Measurements from ENCODE around the gene BAIAP2L2. TPM values are rescaled to one million over a fixed set of nuclear protein-coding genes. Genes with fewer than 3 reads are reported as not detected.
"Not testable (repeated sequence)": the region's sequence is repeated elsewhere in the genome, so short reads cannot be mapped to it uniquely, and the experiment has no call there.

BAIAP2L2 gene, protein sequence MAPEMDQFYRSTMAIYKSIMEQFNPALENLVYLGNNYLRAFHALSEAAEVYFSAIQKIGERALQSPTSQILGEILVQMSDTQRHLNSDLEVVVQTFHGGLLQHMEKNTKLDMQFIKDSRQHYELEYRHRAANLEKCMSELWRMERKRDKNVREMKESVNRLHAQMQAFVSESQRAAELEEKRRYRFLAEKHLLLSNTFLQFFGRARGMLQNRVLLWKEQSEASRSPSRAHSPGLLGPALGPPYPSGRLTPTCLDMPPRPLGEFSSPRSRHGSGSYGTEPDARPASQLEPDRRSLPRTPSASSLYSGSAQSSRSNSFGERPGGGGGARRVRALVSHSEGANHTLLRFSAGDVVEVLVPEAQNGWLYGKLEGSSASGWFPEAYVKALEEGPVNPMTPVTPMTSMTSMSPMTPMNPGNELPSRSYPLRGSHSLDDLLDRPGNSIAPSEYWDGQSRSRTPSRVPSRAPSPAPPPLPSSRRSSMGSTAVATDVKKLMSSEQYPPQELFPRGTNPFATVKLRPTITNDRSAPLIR
- total RNA-seq, result 0.34 and 0.64 TPM in 2 replicates

DNA sequence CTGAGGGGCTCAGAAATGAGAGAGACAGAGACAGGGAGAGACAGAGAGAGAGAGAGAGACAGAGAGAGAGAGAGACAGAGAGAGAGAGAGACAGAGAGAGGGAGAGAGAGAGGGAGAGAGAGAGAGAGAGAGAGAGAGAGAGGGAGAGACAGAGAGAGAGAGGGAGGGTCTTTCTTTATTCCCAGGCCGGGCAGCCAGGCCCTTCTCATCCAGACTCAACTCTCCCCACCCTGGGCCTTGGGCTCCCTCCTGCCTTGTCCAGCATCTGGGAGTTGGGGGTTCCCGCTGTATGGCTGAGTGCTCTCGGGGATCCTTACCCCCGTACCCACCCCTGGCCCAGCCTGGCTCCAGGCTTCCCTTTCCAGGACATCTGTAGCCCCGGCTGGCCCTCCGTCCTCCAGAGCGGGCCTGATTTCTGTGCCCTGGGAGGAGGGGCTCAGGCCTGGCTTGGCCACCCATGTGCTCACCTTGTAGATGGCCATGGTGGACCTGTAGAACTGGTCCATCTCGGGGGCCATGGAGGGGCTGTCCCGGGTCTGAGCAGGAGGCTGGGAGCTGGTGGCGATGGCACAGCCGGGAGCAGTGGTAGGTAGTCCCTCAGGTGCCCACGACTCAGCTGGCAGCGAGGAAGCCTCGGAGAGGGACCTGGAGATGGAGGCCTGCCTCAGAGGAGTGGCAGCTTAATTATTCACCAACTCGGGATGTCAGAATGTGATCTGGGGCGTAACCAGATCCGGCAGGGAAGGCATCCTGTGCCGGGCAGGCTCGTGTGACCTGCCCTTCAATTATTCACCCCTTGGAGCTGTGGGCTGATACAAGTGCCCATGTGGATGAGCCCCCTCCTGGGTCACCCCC, at the start of gene BAIAP2L2:
Gene BAIAP2L2 (minus strand): TSS at position 677 of the 855 bp plus-strand sequence. CDS start 159 bp downstream, at position 518.
- Mint-ChIP-seq H3K4me1 (no peaks in the 10 kb centered on the region), H3K27me3 (no peaks in the 10 kb centered on the region), H3K9me3 (no peaks in the 10 kb centered on the region), H3K36me3 (ENCODE audit: low read depth) (peaks cover 3% of the 10 kb centered on the region), H3K27ac (peak within 1 kb of the TSS; percentile 56), H3K4me3 (no peak within 1 kb of the TSS)
- TF ChIP-seq, protein P1, sequence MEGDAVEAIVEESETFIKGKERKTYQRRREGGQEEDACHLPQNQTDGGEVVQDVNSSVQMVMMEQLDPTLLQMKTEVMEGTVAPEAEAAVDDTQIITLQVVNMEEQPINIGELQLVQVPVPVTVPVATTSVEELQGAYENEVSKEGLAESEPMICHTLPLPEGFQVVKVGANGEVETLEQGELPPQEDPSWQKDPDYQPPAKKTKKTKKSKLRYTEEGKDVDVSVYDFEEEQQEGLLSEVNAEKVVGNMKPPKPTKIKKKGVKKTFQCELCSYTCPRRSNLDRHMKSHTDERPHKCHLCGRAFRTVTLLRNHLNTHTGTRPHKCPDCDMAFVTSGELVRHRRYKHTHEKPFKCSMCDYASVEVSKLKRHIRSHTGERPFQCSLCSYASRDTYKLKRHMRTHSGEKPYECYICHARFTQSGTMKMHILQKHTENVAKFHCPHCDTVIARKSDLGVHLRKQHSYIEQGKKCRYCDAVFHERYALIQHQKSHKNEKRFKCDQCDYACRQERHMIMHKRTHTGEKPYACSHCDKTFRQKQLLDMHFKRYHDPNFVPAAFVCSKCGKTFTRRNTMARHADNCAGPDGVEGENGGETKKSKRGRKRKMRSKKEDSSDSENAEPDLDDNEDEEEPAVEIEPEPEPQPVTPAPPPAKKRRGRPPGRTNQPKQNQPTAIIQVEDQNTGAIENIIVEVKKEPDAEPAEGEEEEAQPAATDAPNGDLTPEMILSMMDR (IDR thresholded peaks at IDR 0.05), result no peak
- intact Hi-C loops (cut with micrococcal nuclease), result loop anchor here (5.0 kb wide), 1 partner anchor 102 kb away; no protein-coding TSS in a partner anchor
- CTCF ChIA-PET, result no interaction called here
- POLR2A ChIA-PET, result no interaction called here
- DNase-seq (no peak), ATAC-seq (ENCODE audit: low read depth) (no peak)

DNA sequence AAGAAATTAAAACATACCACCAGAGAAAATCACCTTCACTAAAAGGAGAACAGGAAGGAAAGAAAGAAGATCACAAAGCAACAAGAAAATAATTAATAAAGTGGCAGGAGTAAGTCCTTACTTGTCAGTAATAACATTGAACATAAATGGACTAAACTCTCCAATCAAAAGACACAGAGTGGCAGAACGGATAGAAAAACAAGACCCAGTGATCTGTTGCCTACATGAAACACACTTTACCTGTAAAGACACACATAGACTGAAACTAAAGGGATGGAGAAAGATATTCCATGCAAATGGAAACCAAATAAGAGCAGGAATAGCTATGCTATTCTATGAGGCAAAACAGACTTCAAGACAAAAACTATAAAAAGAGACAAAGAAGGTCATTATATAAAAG, 45.2 kb upstream of the BAIAP2L2 start:
- no peak overlapping the region for H3K4me3 Mint-ChIP-seq
- H3K27me3 Mint-ChIP-seq, result no peaks in the 10 kb centered on the region
- DNase-seq (no peak), ATAC-seq (ENCODE audit: low read depth) (no peak)
- H3K36me3 Mint-ChIP-seq (ENCODE audit: low read depth), result no peaks in the 10 kb centered on the region
- POLR2A ChIA-PET, result interaction anchor here (0.5 kb wide), 1 partner anchor 10 kb away, joined by 4 read pairs; no protein-coding TSS in a partner anchor
- H3K4me1 Mint-ChIP-seq, result peaks cover 13% of the 10 kb centered on the region
- intact Hi-C loops (cut with micrococcal nuclease), result no loop called here
- TF ChIP-seq, protein P1 (IDR thresholded peaks at IDR 0.05), result no peak
- H3K27ac Mint-ChIP-seq, result no peak overlapping the region
- H3K9me3 Mint-ChIP-seq, result peaks cover 4% of the 10 kb centered on the region
- CTCF ChIA-PET, result no interaction called here

DNA sequence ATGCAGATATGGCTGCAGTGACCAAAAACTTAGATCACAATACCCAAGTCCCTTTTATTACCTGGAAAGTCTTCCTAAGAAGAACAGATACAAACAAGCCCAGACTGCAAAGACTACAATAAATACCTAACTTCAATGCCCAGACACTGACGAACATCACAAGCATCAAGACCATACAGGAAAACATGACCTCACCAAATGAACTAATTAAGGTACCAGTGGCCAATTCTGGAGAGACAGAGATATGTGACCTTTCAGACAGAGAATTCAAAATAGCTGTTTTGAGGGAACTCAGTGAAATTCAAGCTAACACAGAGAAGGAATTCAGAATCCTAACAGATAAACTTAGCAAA, 44.1 kb upstream of the BAIAP2L2 start:
- DNase-seq; intact Hi-C loops (cut with micrococcal nuclease); H3K27ac Mint-ChIP-seq; H3K4me3 Mint-ChIP-seq; ATAC-seq (ENCODE audit: low read depth); H3K9me3 Mint-ChIP-seq; POLR2A ChIA-PET; H3K27me3 Mint-ChIP-seq; H3K36me3 Mint-ChIP-seq (ENCODE audit: low read depth); CTCF ChIA-PET: not testable (repeated sequence)
- peaks cover 12% of the 10 kb centered on the region for H3K4me1 Mint-ChIP-seq

DNA sequence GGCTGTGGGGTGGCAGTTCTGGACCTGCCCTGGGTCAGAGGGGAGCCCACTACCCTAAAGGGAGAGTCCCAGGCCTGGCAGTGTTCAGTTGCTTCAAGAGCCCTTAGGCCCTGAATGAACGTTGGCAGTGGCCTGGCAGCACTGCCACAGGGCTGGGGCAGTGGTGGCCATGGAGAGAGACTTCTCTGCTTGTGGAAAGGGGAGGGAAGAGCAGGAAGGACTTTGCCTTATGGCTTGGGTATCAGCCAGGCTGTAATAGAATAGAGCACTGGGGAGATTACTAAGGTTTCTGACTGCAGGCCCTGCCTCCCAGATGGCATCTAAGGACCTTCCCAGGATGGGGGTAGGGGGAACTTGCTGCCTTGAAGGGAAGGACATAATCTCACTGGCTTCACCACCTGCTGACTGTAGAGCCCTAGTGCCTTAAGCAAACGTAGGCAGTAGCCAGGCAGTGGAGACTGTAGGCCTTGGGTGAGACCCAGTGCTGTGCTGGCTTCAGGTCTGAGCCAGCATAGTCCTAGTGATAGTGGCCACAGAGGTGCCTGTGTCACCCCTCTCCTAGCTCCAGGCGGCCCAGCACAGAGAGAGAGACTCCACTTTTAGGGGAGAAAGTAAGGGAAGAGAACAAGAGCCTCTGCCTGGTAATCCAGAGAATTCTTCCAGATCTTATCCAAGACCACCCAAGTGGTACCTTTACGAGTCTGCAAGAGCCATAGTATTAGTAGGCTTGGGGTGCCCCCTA, 43.5 kb upstream of the BAIAP2L2 start:
- H3K36me3 Mint-ChIP-seq (ENCODE audit: low read depth), result no peaks in the 10 kb centered on the region
- DNase-seq (no peak), ATAC-seq (ENCODE audit: low read depth) (no peak)
- peaks cover 4% of the 10 kb centered on the region for H3K9me3 Mint-ChIP-seq
- POLR2A ChIA-PET, result interaction anchor here (0.6 kb wide), 1 partner anchor 24 kb away, joined by 3 read pairs; no protein-coding TSS in a partner anchor
- H3K4me3 Mint-ChIP-seq, result no peak overlapping the region
- intact Hi-C loops (cut with micrococcal nuclease), result no loop called here
- H3K27ac Mint-ChIP-seq, result no peak overlapping the region
- H3K4me1 Mint-ChIP-seq, result peaks cover 12% of the 10 kb centered on the region
- TF ChIP-seq, protein P1 (IDR thresholded peaks at IDR 0.05), result no peak
- H3K27me3 Mint-ChIP-seq, result no peaks in the 10 kb centered on the region
- CTCF ChIA-PET, result no interaction called here

DNA sequence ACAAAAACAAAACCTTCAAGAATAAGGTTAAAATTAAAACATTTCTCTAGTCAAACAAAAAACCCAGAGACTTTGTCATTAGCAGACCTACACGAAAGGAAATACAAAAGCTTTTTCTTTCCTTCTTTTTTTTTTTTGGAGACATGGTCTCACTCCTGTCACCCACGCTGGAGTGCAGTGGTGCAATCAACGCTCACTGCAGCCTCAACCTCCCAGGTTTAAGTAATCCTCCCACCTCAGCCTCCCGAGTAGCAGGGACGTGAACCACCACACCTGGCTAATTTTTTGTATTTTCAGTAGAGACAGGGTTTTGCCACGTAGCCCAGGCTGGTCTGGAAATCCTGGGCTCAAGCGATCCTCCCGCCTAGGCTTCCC, 40.6 kb upstream of the BAIAP2L2 start:
- POLR2A ChIA-PET, result interaction anchor here (1.1 kb wide), 1 partner anchor 51 kb away, joined by 3 read pairs; the partner anchor contains the start of gene MAFF

More for the DNA sequence above, 40.6 kb upstream of the BAIAP2L2 start:
- CTCF ChIA-PET, result no interaction called here
- DNase-seq (no peak), ATAC-seq (ENCODE audit: low read depth) (no peak)
- H3K27ac Mint-ChIP-seq, result no peak overlapping the region
- TF ChIP-seq, protein P1 (IDR thresholded peaks at IDR 0.05), result no peak
- peaks cover 21% of the 10 kb centered on the region for H3K4me1 Mint-ChIP-seq
- intact Hi-C loops (cut with micrococcal nuclease), result no loop called here
- no peaks in the 10 kb centered on the region for H3K27me3 Mint-ChIP-seq
- no peak overlapping the region for H3K4me3 Mint-ChIP-seq
- peaks cover 4% of the 10 kb centered on the region for H3K9me3 Mint-ChIP-seq
- H3K36me3 Mint-ChIP-seq (ENCODE audit: low read depth), result peaks cover 2% of the 10 kb centered on the region
